ENCODE results near the gene TBC1D22A.

- TF ChIP-seq POLR2A (IDR thresholded peaks at IDR 0.05) = no peak
- TF ChIP-seq CTCF (IDR thresholded peaks at IDR 0.05) = no peak
These were observed 279.0 kb downstream of the TBC1D22A start for GRCh38 chr22:47041271-47042115.

All from gastroesophageal sphincter (tissue), 3 donors.